NB4 (cell line): ENCODE measurements around the gene PECR.
A peak's percentile ranks its signal among the peaks of the same experiment; 100 is the strongest.

Source experiments
- POLR2A ChIP-seq: IDR thresholded peaks from 2 replicates; pipeline ENCODE4 v1.6.1; 2011; ENCODE audit warnings: mild to moderate bottlenecking; ENCODE audit not compliant: insufficient read length; ENCODE audit errors: extremely low read depth
- TF ChIP-seq, protein P1 (sequence below): IDR thresholded peaks from one replicate; pipeline ENCODE4 v1.5.1; 2012; ENCODE audit warnings: low read depth, low read length

DNA sequence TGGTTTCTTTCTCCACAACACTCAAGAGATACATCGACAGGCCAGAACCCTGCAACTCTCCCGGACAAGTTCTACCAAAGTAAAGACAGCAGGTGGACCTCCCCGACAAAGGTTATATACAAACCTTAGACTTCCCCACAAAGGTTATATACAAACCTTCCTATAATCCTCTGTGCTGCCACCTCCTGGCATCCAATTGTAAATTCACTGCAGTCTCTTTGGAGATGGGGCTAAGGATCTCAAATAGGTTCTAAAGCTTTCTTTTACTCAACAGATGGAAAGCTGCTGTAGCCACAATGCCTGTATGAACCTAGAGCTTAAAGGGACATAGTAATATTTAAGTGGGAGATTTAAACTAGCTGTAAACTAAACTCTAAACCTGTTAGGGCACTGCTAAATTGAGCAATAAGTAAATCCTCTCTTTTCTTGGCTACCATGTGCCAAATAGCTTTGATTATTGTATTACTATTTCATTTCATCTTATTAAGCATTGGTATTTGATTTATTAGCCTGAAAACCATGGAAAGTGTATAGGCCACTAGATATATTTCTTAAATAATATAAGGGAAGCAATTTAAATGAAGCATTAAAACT lies 58.5 kb downstream of the PECR start:
- TF ChIP-seq, protein P1, sequence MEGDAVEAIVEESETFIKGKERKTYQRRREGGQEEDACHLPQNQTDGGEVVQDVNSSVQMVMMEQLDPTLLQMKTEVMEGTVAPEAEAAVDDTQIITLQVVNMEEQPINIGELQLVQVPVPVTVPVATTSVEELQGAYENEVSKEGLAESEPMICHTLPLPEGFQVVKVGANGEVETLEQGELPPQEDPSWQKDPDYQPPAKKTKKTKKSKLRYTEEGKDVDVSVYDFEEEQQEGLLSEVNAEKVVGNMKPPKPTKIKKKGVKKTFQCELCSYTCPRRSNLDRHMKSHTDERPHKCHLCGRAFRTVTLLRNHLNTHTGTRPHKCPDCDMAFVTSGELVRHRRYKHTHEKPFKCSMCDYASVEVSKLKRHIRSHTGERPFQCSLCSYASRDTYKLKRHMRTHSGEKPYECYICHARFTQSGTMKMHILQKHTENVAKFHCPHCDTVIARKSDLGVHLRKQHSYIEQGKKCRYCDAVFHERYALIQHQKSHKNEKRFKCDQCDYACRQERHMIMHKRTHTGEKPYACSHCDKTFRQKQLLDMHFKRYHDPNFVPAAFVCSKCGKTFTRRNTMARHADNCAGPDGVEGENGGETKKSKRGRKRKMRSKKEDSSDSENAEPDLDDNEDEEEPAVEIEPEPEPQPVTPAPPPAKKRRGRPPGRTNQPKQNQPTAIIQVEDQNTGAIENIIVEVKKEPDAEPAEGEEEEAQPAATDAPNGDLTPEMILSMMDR, result peak; percentile 76
- TF ChIP-seq POLR2A, result no peak
